Stimulated activated naive CD8-positive, alpha-beta T cell treated with anti-CD3 and anti-CD28 coated beads, Interleukin-15, Interleukin-2, amounts not matched to agents 100 ng/mL and 50 ng/mL, for 24 hours (primary cell): ENCODE measurements around the gene DNAJB8.

Source experiments
- H3K27ac Mint-ChIP-seq: one replicate; pipeline ENCODE4 v1.8.0; 2021; ENCODE audit warnings: mild to moderate bottlenecking, mixed read lengths
- H3K27me3 Mint-ChIP-seq: one replicate; pipeline ENCODE4 v1.8.0; 2021; ENCODE audit warnings: mixed read lengths
- H3K36me3 Mint-ChIP-seq: one replicate; pipeline ENCODE4 v1.8.0; 2021; ENCODE audit warnings: low read depth, mixed read lengths
- H3K4me1 Mint-ChIP-seq: one replicate; pipeline ENCODE4 v1.8.0; 2021; ENCODE audit warnings: low read depth, mixed read lengths
- H3K4me3 Mint-ChIP-seq: one replicate; pipeline ENCODE4 v1.8.0; 2021; ENCODE audit warnings: mild to moderate bottlenecking, mixed read lengths
- H3K9me3 Mint-ChIP-seq: one replicate; pipeline ENCODE4 v1.8.0; 2021; ENCODE audit warnings: mixed read lengths

Gene DNAJB8

DNA sequence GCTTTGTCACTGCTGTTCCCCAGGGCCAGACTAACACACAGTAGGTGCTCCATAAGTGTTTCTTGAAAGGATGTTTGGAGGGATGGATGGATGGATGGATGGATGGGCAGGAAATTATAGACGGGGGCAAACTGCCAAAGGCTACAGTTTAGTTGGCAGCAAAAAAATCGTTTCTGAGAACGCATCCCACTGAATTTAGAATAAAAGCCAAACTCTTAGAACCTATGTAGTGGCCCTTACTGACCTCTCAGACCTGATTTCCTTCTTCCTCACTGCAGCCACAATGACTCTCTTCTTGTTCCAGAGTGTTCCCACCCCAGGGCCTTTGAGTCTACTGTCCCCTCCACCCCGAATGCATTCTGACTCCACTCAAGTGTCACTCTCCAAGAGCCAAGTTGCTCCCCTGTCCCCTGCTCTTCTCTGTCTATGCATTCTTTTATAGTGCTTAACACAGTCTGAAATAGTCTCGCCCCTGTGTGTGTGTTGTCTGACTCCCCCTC, 31.5 kb upstream of the DNAJB8 start:
- H3K4me3 Mint-ChIP-seq, result peak overlapping the region; percentile 47
- peaks cover 59% of the 10 kb centered on the region for H3K27me3 Mint-ChIP-seq
- H3K4me1 Mint-ChIP-seq, result peaks cover 4% of the 10 kb centered on the region
- H3K9me3 Mint-ChIP-seq, result no peaks in the 10 kb centered on the region
- no peaks in the 10 kb centered on the region for H3K36me3 Mint-ChIP-seq
- no peak overlapping the region for H3K27ac Mint-ChIP-seq

DNA sequence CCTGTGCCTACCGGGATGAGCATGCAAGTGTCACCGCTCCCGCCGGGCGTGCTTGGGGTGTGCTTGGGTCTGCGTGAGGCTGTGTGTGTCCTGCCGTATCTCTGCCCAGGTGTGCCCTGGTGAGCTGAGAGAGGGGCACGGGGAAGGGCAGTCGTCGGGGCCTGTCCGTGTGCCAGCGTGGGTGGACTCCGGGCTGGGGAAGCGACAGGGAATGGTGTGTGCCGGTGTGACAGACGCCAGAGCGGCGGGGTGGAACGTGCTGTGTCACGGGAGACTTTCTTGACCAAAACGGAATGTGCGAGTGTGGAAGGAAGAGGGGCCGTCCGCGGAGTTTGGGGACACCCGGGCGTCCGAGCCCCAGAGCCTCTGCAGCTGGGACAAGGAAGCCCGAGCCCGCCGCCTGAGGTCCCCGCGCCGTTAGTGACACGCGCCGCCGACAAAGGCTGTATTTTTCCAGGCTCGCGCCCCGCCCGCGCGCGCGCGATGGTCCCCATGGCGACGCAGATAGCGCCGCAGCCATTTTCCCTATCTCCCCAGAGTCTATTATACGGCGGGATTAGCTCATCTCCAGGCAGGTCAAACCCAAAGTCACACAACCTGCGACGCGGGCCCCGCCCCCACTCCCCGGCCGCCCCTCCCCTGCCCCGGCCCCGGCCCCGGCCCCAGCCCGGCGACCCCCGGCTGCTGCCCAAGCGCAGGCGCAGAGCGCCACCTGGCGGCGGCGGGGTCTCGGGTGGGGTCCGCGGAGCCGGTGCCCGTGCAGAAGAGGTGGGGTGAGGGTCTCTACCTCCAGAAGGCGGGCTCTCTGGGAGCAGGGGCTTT, 30.8 kb upstream of the DNAJB8 start:
- no peaks in the 10 kb centered on the region for H3K36me3 Mint-ChIP-seq
- H3K4me3 Mint-ChIP-seq, result peak overlapping the region; percentile 73
- H3K9me3 Mint-ChIP-seq, result no peaks in the 10 kb centered on the region
- peaks cover 57% of the 10 kb centered on the region for H3K27me3 Mint-ChIP-seq
- peaks cover 4% of the 10 kb centered on the region for H3K4me1 Mint-ChIP-seq
- no peak overlapping the region for H3K27ac Mint-ChIP-seq

DNA sequence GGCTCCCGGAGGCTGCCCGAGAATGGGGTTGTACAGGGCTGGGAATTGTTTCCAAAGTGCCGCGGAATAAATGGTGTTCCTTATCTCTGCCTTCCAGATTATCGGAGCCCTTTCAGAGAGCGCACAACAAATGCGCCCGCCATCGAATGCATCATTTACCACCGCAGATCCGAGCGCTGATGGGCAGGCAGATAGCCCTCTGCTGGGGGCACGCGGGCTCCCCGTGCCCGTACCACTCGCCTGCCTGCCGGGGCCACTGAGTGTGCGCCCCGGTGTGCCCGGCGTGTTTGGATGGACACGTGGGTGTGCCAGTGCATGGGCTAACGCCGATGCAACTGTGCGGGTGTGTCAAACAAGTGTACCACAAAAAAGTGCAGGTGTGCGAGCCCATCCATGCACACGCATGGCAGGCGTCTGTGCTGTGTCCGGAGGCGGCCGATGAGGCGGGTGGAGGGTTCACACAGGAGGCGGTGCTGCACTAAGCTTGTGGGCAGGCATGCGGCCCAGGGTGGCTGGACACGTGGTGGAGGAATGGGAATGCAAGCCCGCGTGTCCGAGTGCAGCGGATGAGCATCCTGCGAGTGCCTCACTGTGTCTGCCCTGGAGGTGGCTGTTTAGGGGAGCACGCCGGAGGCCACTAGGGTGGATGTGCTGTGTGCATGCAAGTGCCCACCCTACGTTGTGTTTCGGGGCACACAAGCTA, 30.1 kb upstream of the DNAJB8 start:
- Mint-ChIP-seq H3K4me3 (peak overlapping the region; percentile 73), H3K9me3 (no peaks in the 10 kb centered on the region), H3K27me3 (peaks cover 57% of the 10 kb centered on the region), H3K36me3 (no peaks in the 10 kb centered on the region), H3K27ac (no peak overlapping the region), H3K4me1 (peaks cover 8% of the 10 kb centered on the region)

DNA sequence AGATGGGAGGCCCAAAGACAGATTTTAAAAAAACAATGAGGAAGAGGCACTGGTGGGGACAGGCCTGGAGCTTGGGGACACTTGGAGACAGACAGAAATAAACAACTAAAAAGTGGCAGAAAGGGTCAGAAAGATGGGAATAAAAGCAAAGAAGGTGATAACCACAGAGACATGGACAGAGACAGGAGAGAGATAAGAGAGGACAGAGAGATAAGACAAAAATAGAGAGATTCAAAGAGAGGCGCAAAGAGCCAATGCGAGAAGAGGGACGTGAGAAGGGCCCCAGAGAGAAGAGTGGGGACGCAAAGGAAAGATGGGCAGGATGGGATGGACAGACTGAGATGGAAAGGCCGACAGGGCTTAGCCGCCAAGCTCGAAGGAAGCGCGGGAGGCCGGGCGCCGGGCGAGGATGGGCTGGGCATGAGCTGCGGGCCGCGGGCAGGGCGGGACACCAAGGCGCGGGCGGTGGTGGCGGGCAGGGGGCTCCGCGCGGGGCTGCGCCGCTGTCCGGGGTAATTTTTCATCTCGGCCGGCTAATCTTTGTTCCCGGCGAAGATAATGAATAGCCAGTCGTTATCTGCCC, 29.4 kb upstream of the DNAJB8 start:
- Mint-ChIP-seq H3K4me3 (peak overlapping the region; percentile 25), H3K9me3 (no peaks in the 10 kb centered on the region), H3K36me3 (no peaks in the 10 kb centered on the region), H3K27ac (no peak overlapping the region), H3K4me1 (peaks cover 11% of the 10 kb centered on the region), H3K27me3 (peaks cover 60% of the 10 kb centered on the region)

DNA sequence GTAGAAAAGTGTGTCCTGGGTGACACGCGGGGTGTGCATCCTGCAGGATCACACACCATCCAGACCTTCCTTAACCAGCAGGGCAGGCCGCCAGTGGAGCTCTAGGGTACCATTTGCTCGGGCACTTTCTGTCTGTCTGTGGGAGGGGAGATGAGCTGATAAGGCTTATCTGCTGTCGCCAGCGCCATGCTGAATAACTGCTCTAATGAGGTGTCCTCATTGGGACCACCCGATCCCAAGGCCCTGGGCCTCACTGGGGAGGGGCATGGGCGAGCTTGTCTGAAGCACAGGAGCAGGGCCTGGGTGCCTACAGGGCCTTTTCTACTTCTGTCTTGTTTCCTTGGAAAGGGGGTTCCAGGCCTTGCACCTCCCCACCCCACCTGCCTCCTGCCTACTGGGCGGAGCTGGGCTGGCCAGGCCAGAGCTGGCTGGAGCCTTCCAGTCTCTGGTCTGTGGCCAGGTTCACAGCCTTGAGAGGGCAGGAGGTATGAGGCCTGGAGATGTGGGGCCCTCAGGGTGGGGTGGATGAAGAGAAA, 28.8 kb upstream of the DNAJB8 start:
- Mint-ChIP-seq H3K27ac (no peak overlapping the region), H3K36me3 (no peaks in the 10 kb centered on the region), H3K4me3 (no peak overlapping the region), H3K9me3 (no peaks in the 10 kb centered on the region), H3K27me3 (peaks cover 61% of the 10 kb centered on the region), H3K4me1 (peaks cover 15% of the 10 kb centered on the region)

DNA sequence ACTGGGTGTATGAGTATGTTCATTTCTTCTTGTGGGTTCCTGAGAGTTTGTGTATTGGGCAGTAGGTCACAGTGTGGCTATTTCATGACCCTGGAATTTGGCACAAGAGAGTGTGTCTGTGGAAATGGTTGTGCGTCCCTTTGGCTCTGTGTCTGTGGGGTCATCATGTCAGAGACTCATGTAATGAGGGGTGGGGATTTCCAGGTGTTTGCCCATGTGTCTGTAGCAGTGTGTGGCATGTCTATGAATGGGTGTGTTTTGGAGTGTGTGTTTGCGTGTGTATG, 27.6 kb upstream of the DNAJB8 start:
- Mint-ChIP-seq H3K9me3 (no peaks in the 10 kb centered on the region), H3K4me1 (peaks cover 21% of the 10 kb centered on the region), H3K4me3 (no peak overlapping the region), H3K36me3 (no peaks in the 10 kb centered on the region), H3K27me3 (peaks cover 61% of the 10 kb centered on the region), H3K27ac (no peak overlapping the region)

DNA sequence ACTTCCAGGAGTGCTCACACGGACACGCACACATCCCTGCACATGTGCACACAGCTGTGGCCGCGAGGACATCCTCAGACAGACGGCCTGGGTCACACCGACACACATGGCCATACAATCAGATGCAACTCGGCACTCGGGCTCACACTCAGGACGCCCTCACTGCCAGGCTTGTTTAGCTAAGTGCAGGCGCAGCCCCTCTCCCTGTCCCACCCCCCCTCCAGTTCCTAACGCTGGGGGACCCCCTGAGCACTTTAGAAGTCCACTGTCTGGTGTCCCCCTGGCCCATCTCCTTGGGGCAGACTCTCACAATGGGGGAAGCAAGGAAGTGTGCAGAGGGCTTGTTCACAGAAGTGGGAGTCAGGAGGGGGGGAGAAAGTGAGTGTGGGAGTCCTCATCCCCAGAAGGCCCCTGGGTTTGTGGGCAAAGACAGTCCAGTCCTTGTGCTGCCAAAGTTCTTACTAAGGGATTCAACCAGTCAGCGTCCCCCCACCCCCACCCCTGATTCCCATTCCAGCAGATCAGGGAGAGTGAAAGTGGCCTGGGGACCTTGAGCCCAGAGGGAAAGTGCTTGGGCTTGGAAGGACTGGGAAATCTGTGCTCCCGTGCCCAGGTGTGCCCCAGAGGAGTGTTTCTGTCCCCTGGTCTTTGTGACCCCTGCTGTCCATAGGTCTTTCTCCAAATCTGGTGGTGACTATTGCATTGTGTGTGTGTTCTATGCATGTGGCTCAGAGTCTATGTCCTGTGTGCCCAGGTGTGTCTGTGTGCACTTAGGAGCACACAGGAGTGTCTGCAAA, 27.1 kb upstream of the DNAJB8 start:
- no peak overlapping the region for H3K27ac Mint-ChIP-seq
- H3K4me1 Mint-ChIP-seq, result peaks cover 22% of the 10 kb centered on the region
- H3K27me3 Mint-ChIP-seq, result peaks cover 60% of the 10 kb centered on the region
- H3K9me3 Mint-ChIP-seq, result no peaks in the 10 kb centered on the region
- H3K36me3 Mint-ChIP-seq, result no peaks in the 10 kb centered on the region
- H3K4me3 Mint-ChIP-seq, result peak overlapping the region; percentile 54

DNA sequence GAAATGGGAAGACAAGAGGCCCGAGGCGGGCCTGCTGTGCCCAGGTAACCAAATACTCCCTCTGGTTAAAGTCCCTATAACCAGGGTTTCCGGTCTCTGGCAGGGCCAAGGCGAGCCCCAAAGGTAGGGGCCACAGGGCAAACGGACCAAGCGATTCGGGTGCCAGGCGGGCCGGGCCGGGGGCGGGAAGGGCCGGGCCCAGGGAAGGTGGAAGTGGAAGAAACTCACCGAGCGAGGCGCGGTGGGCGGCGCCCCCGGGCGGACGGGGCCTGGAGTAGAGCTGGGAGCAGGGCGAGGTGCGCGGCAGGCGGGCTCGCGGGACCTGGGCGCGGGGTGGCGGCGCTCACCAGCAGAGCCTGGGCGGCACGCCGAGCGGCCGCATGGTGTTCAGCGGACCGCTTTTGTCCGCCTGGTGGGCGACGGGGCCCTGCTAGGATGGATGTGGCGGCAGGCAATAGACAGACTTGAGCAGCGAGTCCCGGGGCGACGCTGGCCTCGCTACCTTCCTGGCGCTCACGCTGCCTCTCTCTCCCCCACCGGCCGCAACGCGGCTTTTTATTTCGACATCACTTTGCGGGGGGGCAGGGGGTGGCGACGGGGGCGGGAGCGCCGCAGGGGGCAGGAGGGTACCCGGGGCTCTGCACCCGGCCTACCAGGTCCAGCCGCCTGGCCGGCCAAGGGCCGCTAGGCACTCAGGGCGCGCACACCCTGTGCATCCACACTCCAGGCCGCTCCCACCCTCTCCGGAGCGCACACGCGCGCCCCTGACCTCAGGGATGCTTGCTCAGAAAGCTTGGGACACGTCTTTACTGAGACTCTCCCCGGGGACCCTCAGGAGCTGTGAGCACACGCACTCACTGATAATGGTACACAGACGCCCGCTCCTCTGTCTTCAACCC, 26.2 kb upstream of the DNAJB8 start, which contains the start of gene GATA2:
Gene GATA2 (minus strand): TSS at position 531 of the 899 bp plus-strand sequence. CDS start 6,170 bp downstream, outside the sequence.
- Mint-ChIP-seq H3K36me3 (no peaks in the 10 kb centered on the region), H3K4me3 (peak within 1 kb of the TSS; percentile 54), H3K27ac (no peak within 1 kb of the TSS), H3K4me1 (peaks cover 27% of the 10 kb centered on the region), H3K9me3 (no peaks in the 10 kb centered on the region), H3K27me3 (peaks cover 59% of the 10 kb centered on the region)

DNA sequence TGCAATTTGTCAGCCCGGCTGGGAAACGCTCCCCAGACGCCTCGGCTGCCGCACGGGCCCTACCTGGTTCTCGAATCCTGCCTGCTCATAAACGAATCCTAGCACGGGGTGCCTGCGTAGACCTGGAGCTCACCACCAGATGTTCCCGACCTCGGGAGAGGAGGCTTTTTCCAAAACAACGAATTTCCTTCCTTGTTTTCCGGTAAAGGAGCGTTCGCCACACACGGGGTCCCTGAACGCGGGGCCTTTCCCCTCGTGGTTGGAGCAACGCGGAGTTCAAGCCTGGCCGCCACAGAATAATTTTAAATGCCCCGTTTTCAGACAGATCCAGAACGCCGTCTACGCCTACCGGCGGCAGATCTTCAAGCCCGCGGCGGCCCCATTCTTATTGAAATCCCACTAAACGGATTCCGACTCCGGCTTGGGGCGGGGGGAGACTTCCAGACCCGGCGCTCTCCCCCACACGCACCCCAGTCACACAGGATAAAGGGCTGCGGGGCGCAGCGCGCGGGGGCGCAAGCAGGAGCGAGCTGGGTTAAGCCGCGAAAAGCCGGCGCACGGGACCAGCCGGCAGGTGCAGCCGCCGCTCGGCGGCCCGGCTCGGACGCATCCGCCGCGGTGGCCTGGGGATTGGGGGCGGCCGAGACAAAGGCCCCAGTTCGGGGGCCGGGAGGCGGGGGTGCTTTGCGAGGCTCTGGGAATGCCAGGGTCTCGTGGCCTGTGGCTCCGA, 25.4 kb upstream of the DNAJB8 start:
- H3K27me3 Mint-ChIP-seq, result peaks cover 63% of the 10 kb centered on the region

DNA sequence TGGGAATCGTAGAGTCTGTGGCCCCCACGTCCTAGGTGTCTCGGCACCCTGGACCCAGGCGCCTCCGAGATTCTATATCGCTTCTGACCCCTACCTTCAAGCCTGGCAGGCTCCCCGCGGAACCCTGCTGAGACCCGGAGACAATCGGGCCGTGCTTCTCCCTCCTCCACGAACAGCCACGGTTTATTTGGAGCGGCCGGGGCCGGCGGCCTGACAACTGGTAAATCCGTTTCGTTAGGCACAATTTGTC, 24.9 kb upstream of the DNAJB8 start:
- peaks cover 32% of the 10 kb centered on the region for H3K4me1 Mint-ChIP-seq

More for the DNA sequence above, 25.4 kb upstream of the DNAJB8 start:
- Mint-ChIP-seq H3K27ac (no peak overlapping the region), H3K36me3 (no peaks in the 10 kb centered on the region), H3K4me3 (peak overlapping the region; percentile 30), H3K9me3 (no peaks in the 10 kb centered on the region), H3K4me1 (peaks cover 31% of the 10 kb centered on the region)

DNA sequence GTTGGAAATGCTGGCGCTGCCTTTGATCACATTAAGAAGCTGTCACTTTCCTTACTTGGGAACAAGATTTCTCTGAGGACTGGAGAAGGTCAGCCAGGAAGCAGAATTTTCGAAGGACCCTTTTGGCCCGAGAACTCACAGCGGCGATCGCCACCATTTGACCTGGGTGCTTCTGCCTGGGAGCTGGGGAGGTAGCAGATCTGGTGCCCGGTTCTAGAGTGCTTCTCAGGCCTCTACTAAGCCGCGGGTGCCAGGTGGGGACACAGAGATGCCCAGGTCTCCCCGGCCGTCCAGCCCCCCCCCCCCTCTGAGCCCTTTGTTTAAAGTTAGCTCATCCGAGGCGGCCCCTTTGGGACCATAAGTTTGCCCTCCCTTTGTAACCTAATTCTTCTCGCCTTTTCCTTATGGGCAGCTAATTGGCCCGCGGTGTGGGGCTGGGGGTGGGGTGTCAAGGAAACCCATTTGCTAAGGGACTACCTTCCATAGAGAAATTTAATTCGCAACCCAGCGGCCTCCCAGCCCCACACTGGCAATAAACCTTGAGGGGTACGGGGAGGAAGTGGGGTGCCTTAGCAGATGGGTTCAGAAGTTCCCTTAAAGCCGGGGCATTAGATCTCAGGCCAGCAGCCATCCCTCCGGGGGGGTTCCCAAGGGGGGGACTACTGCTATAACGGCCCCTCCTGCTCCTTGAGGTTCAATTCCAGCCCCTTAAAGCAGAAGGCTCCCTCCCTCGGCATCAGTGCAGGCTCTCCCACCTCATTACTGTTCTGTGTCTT, 24.4 kb upstream of the DNAJB8 start:
- Mint-ChIP-seq H3K4me3 (peak overlapping the region; percentile 30), H3K27me3 (peaks cover 71% of the 10 kb centered on the region), H3K27ac (no peak overlapping the region), H3K4me1 (peaks cover 36% of the 10 kb centered on the region), H3K9me3 (no peaks in the 10 kb centered on the region), H3K36me3 (no peaks in the 10 kb centered on the region)

More for the DNA sequence above, 24.9 kb upstream of the DNAJB8 start:
- peak overlapping the region; percentile 30 for H3K4me3 Mint-ChIP-seq
- no peak overlapping the region for H3K27ac Mint-ChIP-seq
- H3K9me3 Mint-ChIP-seq, result no peaks in the 10 kb centered on the region
- H3K36me3 Mint-ChIP-seq, result no peaks in the 10 kb centered on the region
- peaks cover 68% of the 10 kb centered on the region for H3K27me3 Mint-ChIP-seq

DNA sequence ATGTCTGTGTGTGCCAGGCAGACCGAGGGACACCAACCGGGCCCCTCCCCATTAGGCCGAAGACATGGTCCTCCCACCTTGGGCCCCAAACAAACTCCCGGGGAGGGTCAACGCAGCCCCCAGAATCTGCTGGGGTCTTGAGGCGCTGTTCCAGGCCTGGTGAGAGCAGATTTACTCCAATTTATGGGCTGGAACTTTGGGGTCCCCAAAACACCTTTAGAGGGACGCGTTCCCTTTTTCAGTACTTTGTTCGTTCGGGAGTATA, 23.9 kb upstream of the DNAJB8 start:
- H3K36me3 Mint-ChIP-seq, result no peaks in the 10 kb centered on the region
- H3K4me1 Mint-ChIP-seq, result peaks cover 36% of the 10 kb centered on the region
- H3K27me3 Mint-ChIP-seq, result peaks cover 71% of the 10 kb centered on the region
- H3K27ac Mint-ChIP-seq, result no peak overlapping the region
- no peaks in the 10 kb centered on the region for H3K9me3 Mint-ChIP-seq
- H3K4me3 Mint-ChIP-seq, result peak overlapping the region; percentile 71
